Liver (tissue), 9 donors: Measurements from ENCODE around the gene TMEM14C. TPM values are rescaled to one million over a fixed set of nuclear protein-coding genes. Genes with fewer than 3 reads are reported as not detected.

Experiments
- DNase-seq: peaks from one replicate; pipeline ENCODE4 v3.0.0-alpha.2; 2017; ENCODE audit warnings: low spot score
- H3K27ac ChIP-seq, 2 donors: one replicate each; pipeline ENCODE4 v1.7.0; 2013; ENCODE audit warnings: inconsistent platforms in 2 of 2, low read length in 2 of 2, control low read depth in 1 of 2, low read depth in 1 of 2, mild to moderate bottlenecking in 1 of 2
- H3K27me3 ChIP-seq, 4 donors: one replicate each; pipeline versions ENCODE4 v1.6.1 to v1.7.0; 2013; ENCODE audit warnings: low read length in 3 of 4, inconsistent platforms in 1 of 4, mild to moderate bottlenecking in 1 of 4, moderate library complexity in 1 of 4; ENCODE audit not compliant: control insufficient read depth in 4 of 4, insufficient read depth in 4 of 4
- H3K36me3 ChIP-seq, 4 donors: one replicate each; pipeline versions ENCODE4 v1.6.1 to v1.7.0; 2013; ENCODE audit warnings: low read length in 3 of 4, mild to moderate bottlenecking in 3 of 4, low read depth in 1 of 4, moderate library complexity in 1 of 4; ENCODE audit not compliant: control insufficient read depth in 4 of 4, insufficient read depth in 3 of 4
- H3K4me1 ChIP-seq, 4 donors: one replicate each; pipeline versions ENCODE4 v1.6.1 to v1.7.0; 2013; ENCODE audit warnings: low read length in 3 of 4, mild to moderate bottlenecking in 3 of 4, moderate library complexity in 1 of 4; ENCODE audit not compliant: control insufficient read depth in 4 of 4, insufficient read depth in 4 of 4
- H3K4me3 ChIP-seq, 3 donors: one replicate each; pipeline versions ENCODE4 v1.6.1 to v1.7.0; 2013; ENCODE audit warnings: low read length in 3 of 3, control low read depth in 1 of 3, low read depth in 1 of 3, mild to moderate bottlenecking in 1 of 3
- H3K9ac ChIP-seq, 2 donors: one replicate each; pipeline ENCODE4 v1.7.0; 2013; ENCODE audit warnings: low read length in 2 of 2, mild to moderate bottlenecking in 2 of 2, moderate library complexity in 2 of 2, control low read depth in 1 of 2, low read depth in 1 of 2
- H3K9me3 ChIP-seq, 4 donors: one replicate each; pipeline versions ENCODE4 v1.6.1 to v1.7.0; 2013; ENCODE audit warnings: low read length in 3 of 4; ENCODE audit not compliant: control insufficient read depth in 4 of 4
- EGR1 ChIP-seq, 2 donors: IDR thresholded peaks; 2 replicates each; pipeline ENCODE4 v1.6.1; 2016 to 2018; ENCODE audit warnings: antibody characterized with exemption in 2 of 2, low read depth in 2 of 2
- FOXA2 ChIP-seq: IDR thresholded peaks from 2 replicates; pipeline ENCODE4 v1.6.1; 2016; ENCODE audit warnings: antibody characterized with exemption
- GABPA ChIP-seq, 2 donors: IDR thresholded peaks in 1 of 2; conservative IDR thresholded peaks in 1 of 2; 2 replicates each; pipeline ENCODE4 v1.6.1; 2016; ENCODE audit warnings: antibody characterized with exemption in 2 of 2, mild to moderate bottlenecking in 1 of 2, moderate library complexity in 1 of 2
- RAD21 ChIP-seq, 2 donors: IDR thresholded peaks; 2 replicates each; pipeline ENCODE4 v1.6.1; 2016; ENCODE audit warnings: antibody characterized with exemption in 2 of 2, mild to moderate bottlenecking in 2 of 2
- SP1 ChIP-seq: IDR thresholded peaks from 2 replicates; pipeline ENCODE4 v1.6.1; 2018; ENCODE audit warnings: antibody characterized with exemption, mild to moderate bottlenecking
- TAF1 ChIP-seq: conservative IDR thresholded peaks from 2 replicates; pipeline ENCODE4 v1.6.1; 2016; ENCODE audit warnings: antibody characterized with exemption, mild to moderate bottlenecking
- YY1 ChIP-seq: IDR thresholded peaks from 2 replicates; pipeline ENCODE4 v1.6.1; 2016; ENCODE audit warnings: antibody characterized with exemption, mild to moderate bottlenecking
- WGBS: extraction: QIAGEN DNeasy Blood & Tissue Kit; methylation state at CpG from one replicate; pipeline ENCODE4 v1.1.7; 2013; 5-methylcytosine and 5-hydroxymethylcytosine counted together
- polyA plus RNA-seq, 2 donors: library from polyadenylated mRNA; stranded (reverse) in 1 of 2; unstranded in 1 of 2; fragments of 200-250 nt in 1 of 2; fragments of >200 nt in 1 of 2; fragmentation: Nextera tagmentation in 1 of 2; extraction: Ambion mirVana in 1 of 2; gene quantifications; one replicate each; pipeline versions ENCODE4 v1.2.1 to v1.2.3, GENCODE V29; 2013 to 2015
- total RNA-seq, 2 donors: library from RNA; depleted of rRNA; stranded (reverse); fragments of >200 nt; gene quantifications; one replicate each; pipeline ENCODE4 v1.2.3, GENCODE V29; 2014
- TF ChIP-seq, protein P1 (sequence below): IDR thresholded peaks from 2 replicates; pipeline ENCODE4 v1.6.1; 2016; ENCODE audit warnings: antibody characterized with exemption, mild to moderate bottlenecking
- TF ChIP-seq, protein P2 (sequence below): IDR thresholded peaks from 2 replicates; pipeline ENCODE4 v1.6.1; 2016; ENCODE audit warnings: antibody characterized with exemption
- TF ChIP-seq, protein P3 (sequence below): IDR thresholded peaks from 2 replicates; pipeline ENCODE4 v1.6.1; 2016; ENCODE audit warnings: antibody characterized with exemption
- donor health status: healthy.
- donor health status: healthy.
- donor health status: healthy.
- donor health status: healthy.
- donor health status: healthy.

The TMEM14C gene
- total and polyA plus RNA-seq, 4 donors: 36.8 to 239 (median 94.9) TPM

DNA sequence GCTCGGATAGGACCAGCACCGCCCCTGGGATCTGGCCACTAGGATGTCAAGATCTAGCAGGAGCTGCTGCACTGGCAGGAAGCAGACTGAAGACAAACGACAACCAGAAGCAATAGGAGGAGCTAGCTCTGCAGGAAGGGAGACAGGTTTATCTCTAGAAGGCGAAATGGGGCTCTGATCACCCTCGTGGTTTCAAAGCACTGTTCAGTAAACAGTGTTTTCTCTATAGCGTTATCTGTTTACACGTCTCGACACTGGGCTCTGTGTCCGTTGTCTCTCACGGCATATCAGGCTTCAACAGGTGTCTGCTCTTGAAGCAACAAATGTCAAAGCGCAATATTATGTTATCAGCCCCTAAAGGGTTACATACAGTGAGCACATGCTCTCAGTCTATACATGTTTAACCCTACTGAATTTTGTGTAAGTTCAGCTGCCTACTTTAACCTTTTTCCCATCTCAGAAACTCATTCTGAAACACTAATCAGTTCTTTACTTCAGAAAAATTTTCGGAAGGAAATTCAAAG is 48.6 kb downstream of the TMEM14C start (continued):
- TF ChIP-seq, protein P1, sequence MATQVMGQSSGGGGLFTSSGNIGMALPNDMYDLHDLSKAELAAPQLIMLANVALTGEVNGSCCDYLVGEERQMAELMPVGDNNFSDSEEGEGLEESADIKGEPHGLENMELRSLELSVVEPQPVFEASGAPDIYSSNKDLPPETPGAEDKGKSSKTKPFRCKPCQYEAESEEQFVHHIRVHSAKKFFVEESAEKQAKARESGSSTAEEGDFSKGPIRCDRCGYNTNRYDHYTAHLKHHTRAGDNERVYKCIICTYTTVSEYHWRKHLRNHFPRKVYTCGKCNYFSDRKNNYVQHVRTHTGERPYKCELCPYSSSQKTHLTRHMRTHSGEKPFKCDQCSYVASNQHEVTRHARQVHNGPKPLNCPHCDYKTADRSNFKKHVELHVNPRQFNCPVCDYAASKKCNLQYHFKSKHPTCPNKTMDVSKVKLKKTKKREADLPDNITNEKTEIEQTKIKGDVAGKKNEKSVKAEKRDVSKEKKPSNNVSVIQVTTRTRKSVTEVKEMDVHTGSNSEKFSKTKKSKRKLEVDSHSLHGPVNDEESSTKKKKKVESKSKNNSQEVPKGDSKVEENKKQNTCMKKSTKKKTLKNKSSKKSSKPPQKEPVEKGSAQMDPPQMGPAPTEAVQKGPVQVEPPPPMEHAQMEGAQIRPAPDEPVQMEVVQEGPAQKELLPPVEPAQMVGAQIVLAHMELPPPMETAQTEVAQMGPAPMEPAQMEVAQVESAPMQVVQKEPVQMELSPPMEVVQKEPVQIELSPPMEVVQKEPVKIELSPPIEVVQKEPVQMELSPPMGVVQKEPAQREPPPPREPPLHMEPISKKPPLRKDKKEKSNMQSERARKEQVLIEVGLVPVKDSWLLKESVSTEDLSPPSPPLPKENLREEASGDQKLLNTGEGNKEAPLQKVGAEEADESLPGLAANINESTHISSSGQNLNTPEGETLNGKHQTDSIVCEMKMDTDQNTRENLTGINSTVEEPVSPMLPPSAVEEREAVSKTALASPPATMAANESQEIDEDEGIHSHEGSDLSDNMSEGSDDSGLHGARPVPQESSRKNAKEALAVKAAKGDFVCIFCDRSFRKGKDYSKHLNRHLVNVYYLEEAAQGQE: no peak
- no peak for TF ChIP-seq GABPA (IDR thresholded peaks at IDR 0.05 in 1 of 2, conservative IDR thresholded peaks at IDR 0.05 in 1 of 2)
- TF ChIP-seq FOXA2: no peak
- TF ChIP-seq, protein P2, sequence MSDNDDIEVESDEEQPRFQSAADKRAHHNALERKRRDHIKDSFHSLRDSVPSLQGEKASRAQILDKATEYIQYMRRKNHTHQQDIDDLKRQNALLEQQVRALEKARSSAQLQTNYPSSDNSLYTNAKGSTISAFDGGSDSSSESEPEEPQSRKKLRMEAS: no peak

DNA sequence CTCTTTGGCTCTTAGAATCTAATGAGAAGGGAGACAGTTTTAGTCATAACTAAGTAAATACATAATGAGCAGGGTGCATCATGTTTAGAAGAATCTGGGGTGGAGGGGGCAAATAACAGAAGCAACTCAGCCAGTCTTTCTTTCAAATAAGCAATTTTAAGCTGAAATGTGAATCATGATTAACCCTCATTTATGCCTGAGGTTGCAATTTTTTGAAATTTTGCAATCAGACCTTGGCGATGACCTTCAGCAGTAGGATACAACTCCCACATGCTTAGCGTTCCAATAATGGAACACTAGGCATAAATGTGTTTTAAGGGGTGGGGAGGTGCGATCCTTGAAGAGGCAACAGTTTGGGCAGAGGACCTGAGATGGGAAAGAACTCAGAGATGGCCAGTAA is 55.4 kb downstream of the TMEM14C start:
- Histone ChIP-seq H3K27me3 (no peaks in the 10 kb centered on the region), H3K9me3 (no peaks in the 10 kb centered on the region), H3K4me1 (no peaks in the 10 kb centered on the region), H3K27ac (no peak overlapping the region), H3K9ac (no peak overlapping the region), H3K4me3 (no peak overlapping the region), H3K36me3 (peaks cover 0 to 4% (median 2%) of the 10 kb centered on the region in 4 donors)
- DNase-seq: no peak
- WGBS: 95% methylated on average over 3 of the region's 3 CpGs
- no peak for TF ChIP-seq TAF1
- TF ChIP-seq, protein P1: no peak
- no peak for TF ChIP-seq YY1
- TF ChIP-seq, protein P3, sequence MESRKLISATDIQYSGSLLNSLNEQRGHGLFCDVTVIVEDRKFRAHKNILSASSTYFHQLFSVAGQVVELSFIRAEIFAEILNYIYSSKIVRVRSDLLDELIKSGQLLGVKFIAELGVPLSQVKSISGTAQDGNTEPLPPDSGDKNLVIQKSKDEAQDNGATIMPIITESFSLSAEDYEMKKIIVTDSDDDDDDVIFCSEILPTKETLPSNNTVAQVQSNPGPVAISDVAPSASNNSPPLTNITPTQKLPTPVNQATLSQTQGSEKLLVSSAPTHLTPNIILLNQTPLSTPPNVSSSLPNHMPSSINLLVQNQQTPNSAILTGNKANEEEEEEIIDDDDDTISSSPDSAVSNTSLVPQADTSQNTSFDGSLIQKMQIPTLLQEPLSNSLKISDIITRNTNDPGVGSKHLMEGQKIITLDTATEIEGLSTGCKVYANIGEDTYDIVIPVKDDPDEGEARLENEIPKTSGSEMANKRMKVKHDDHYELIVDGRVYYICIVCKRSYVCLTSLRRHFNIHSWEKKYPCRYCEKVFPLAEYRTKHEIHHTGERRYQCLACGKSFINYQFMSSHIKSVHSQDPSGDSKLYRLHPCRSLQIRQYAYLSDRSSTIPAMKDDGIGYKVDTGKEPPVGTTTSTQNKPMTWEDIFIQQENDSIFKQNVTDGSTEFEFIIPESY: no peak
- no peak for TF ChIP-seq FOXA2
- no peak for TF ChIP-seq GABPA (IDR thresholded peaks at IDR 0.05 in 1 of 2, conservative IDR thresholded peaks at IDR 0.05 in 1 of 2)
- TF ChIP-seq RAD21 (IDR thresholded peaks at IDR 0.05): no peak
- TF ChIP-seq, protein P2: no peak
- no peak for TF ChIP-seq SP1
- TF ChIP-seq EGR1 (IDR thresholded peaks at IDR 0.05; ENCODE audit: low read depth in 2 of 2): no peak
